Measurements from ENCODE around the gene PLCD3.

DNA sequence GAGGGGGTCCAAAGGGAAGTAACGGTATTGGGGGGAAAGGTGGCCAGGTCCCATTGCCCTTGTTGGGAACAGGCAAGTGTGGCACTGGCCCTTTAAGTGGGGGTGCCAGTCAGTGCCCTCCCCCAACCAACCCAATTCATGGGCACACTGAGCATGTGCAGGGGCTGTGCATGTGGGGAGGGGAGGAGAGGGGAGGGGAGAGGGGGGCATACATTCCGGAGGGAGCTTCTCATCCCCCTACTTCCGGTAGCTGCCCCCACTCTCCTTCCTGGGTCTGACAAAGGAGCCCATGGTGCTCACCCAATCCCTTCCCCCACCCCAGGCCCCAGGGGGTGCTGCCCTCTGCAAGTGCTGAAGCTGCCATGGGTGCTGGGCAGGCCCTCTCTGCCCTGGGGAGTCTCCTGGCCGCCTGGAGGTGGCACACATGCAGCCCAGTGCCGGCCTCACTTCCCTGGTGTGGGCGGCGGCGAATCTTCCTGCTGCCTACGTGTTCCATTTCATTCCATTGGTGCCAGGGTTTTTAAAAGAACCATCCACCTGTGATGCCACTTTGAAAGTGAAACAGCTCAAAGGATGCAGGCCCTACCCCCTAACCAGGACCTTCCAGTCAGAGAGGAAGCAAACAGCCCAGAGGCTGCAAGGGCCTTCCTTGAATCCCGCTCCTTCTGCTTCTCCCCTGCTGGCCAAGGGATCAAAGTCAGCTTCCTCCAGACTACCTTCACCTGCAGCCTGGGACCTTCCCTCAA, 40.4 kb upstream of the PLCD3 start:
- TF ChIP-seq MAX (IDR thresholded peaks at IDR 0.05; ENCODE audit: low read depth, low read length) (0 out of 2 replicates have a peak, but pooled peaks have one; percentile 46), POLR2A (IDR thresholded peaks at IDR 0.05; ENCODE audit: extremely low read depth, insufficient read length) (peak; percentile 14)
- TF ChIP-seq, protein P1, sequence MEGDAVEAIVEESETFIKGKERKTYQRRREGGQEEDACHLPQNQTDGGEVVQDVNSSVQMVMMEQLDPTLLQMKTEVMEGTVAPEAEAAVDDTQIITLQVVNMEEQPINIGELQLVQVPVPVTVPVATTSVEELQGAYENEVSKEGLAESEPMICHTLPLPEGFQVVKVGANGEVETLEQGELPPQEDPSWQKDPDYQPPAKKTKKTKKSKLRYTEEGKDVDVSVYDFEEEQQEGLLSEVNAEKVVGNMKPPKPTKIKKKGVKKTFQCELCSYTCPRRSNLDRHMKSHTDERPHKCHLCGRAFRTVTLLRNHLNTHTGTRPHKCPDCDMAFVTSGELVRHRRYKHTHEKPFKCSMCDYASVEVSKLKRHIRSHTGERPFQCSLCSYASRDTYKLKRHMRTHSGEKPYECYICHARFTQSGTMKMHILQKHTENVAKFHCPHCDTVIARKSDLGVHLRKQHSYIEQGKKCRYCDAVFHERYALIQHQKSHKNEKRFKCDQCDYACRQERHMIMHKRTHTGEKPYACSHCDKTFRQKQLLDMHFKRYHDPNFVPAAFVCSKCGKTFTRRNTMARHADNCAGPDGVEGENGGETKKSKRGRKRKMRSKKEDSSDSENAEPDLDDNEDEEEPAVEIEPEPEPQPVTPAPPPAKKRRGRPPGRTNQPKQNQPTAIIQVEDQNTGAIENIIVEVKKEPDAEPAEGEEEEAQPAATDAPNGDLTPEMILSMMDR (IDR thresholded peaks at IDR 0.05; ENCODE audit: low read depth, low read length), result no peak
